Stimulated activated CD4-positive, alpha-beta T cell treated with anti-CD3 and anti-CD28 coated beads, TNF-alpha, amount 100 ng/mL, for 4 hours (primary cell): Measurements from ENCODE around the gene CCDC106.

Experiments
- DNase-seq, 3 experiments: peaks; one replicate each; pipeline ENCODE4 v3.0.0-alpha.2; 2020; ENCODE audit warnings: low read depth in 3 of 3

CCDC106 gene

GRCh38 chr19:55635856-55636440 is 12.1 kb upstream of the CCDC106 start:
- no peak for DNase-seq

GRCh38 chr19:55636723-55637122 is 11.3 kb upstream of the CCDC106 start:
- DNase-seq: no peak

- DNase-seq: no peak
Observed at GRCh38 chr19:55637534-55637933, 10.5 kb upstream of the CCDC106 start.

- peak in 1 of 3 experiments; percentile 31 for DNase-seq
Observed at GRCh38 chr19:55638864-55639359, 9.1 kb upstream of the CCDC106 start.

GRCh38 chr19:55640043-55640576 is 7.9 kb upstream of the CCDC106 start:
- DNase-seq: peak in 2 of 3 experiments; percentile 42 to 58

GRCh38 chr19:55640577-55641425 is 7.2 kb upstream of the CCDC106 start, which contains the start of gene ZNF580:
ZNF580 (plus strand) TSS chr19:55641002; CDS start chr19:55642509, 1,507 bp downstream.
- DNase-seq: peak in 2 of 3 experiments; percentile 38 to 71

GRCh38 chr19:55641426-55642152 is 6.4 kb upstream of the CCDC106 start:
- DNase-seq: peak in 1 of 3 experiments; percentile 30

GRCh38 chr19:55642153-55643002 is 5.6 kb upstream of the CCDC106 start:
- peak in 1 of 3 experiments; percentile 30 for DNase-seq

- DNase-seq: peak in 2 of 3 experiments; percentile 64 to 75
Observed at GRCh38 chr19:55643003-55643886, 4.8 kb upstream of the CCDC106 start, which contains the start of gene ZNF581. ZNF581 (plus strand) TSS chr19:55643649; CDS start chr19:55644572, 923 bp downstream.

GRCh38 chr19:55643887-55644176 is 4.2 kb upstream of the CCDC106 start:
- DNase-seq: no peak

GRCh38 chr19:55644191-55644833 is 3.7 kb upstream of the CCDC106 start:
- DNase-seq: no peak

- no peak for DNase-seq
Observed at GRCh38 chr19:55644842-55645511, 3.0 kb upstream of the CCDC106 start.

- no peak for DNase-seq
Observed at GRCh38 chr19:55645512-55645881, 2.5 kb upstream of the CCDC106 start.

- no peak for DNase-seq
Observed at GRCh38 chr19:55646889-55647731, 902 bp upstream of the CCDC106 start.

- DNase-seq: no peak
Observed at GRCh38 chr19:55648585-55649267, 714 bp downstream of the CCDC106 start.

- no peak for DNase-seq
Observed at GRCh38 chr19:55649268-55650125, 1.5 kb downstream of the CCDC106 start.
